Kidney (tissue), 14 donors: Measurements from ENCODE around the gene BTBD9. TPM values are rescaled to one million over a fixed set of nuclear protein-coding genes. Genes with fewer than 3 reads are reported as not detected.

ENCODE experiments used
- DNase-seq, 5 donors: peaks; one replicate each; pipeline ENCODE4 v3.0.0-alpha.2; 2013 to 2020
- FAIRE-seq: peaks from 2 replicates; lab custom pipeline; 2012; peaks lifted over from hg19 to GRCh38; lab: Jason Lieb, UNC
- H3K27ac ChIP-seq, 2 donors: one replicate each; pipeline ENCODE4 v1.7.0; 2013; ENCODE audit warnings: low read depth in 2 of 2, low read length in 2 of 2, inconsistent platforms in 1 of 2
- H3K27me3 ChIP-seq: one replicate; pipeline ENCODE4 v1.7.1; 2013; ENCODE audit warnings: low read length, inconsistent platforms; ENCODE audit not compliant: control insufficient read depth, insufficient read depth
- H3K36me3 ChIP-seq, 3 donors: one replicate each; pipeline versions ENCODE4 v1.7.0 to v1.7.1; 2013; ENCODE audit warnings: low read length in 3 of 3, control low read depth in 1 of 3, inconsistent platforms in 1 of 3; ENCODE audit not compliant: insufficient read depth in 3 of 3, control insufficient read depth in 2 of 3
- H3K4me1 ChIP-seq, 3 donors: one replicate each; pipeline versions ENCODE4 v1.7.0 to v1.7.1; 2013; ENCODE audit warnings: low read length in 3 of 3, inconsistent platforms in 1 of 3, low read depth in 1 of 3; ENCODE audit not compliant: control insufficient read depth in 2 of 3, insufficient read depth in 2 of 3
- H3K4me3 ChIP-seq, 3 donors: one replicate each; pipeline versions ENCODE4 v1.7.0 to v1.8.1; 2013; ENCODE audit warnings: low read length in 3 of 3, control low read depth in 1 of 3, inconsistent platforms in 1 of 3
- H3K9ac ChIP-seq, 3 donors: one replicate each; pipeline versions ENCODE4 v1.7.0 to v1.7.1; 2013; ENCODE audit warnings: low read length in 3 of 3, control low read depth in 1 of 3, inconsistent platforms in 1 of 3
- H3K9me3 ChIP-seq, 3 donors: one replicate each; pipeline versions ENCODE4 v1.7.0 to v1.7.1; 2013; ENCODE audit warnings: low read length in 3 of 3, control low read depth in 1 of 3, inconsistent platforms in 1 of 3; ENCODE audit not compliant: control insufficient read depth in 2 of 3, insufficient read depth in 1 of 3
- intact Hi-C: fragments of 100-400 bp; cut with DNase I; formaldehyde crosslinking; loops from one replicate; pipeline ENCODE4 v1.11.1; 2022
- polyA plus RNA-seq: library from polyadenylated mRNA; stranded (reverse); fragments of 350-450 nt; fragmentation: Illumina TruSeq; extraction: RNeasy Lipid Tissue Mini Kit (QIAGEN cat#74804); gene quantifications from one replicate; pipeline ENCODE4 v1.2.3, GENCODE V29; 2014; ENCODE audit warnings: low read depth, low replicate concordance; ENCODE audit not compliant: insufficient read depth
- total RNA-seq: library from RNA; stranded (reverse); fragmentation: NEBNext Ultra II Directional; extraction: Animal tissue kit (Norgen Biotek cat#: 25700); gene quantifications from one replicate; pipeline ENCODE4 v1.2.1, GENCODE V29; 2021
- TF ChIP-seq, protein P1 (sequence below): IDR thresholded peaks from 3 replicates; pipeline ENCODE4 v1.5.1; 2012; ENCODE audit warnings: mild to moderate bottlenecking, moderate library complexity, borderline replicate concordance; ENCODE audit not compliant: insufficient read depth; ENCODE audit errors: extremely low read depth
- donor health status: control.
- donor health status: control.
- donor health status: control.
- donor health status: control.
- donor health status: control.
- donor health status: DM: yes; HTN: yes; CAD: no.
- donor health status: Normal renal cell carcinoma (clear cell type).

The BTBD9 gene
- total and polyA plus RNA-seq, 2 donors from 2014 or later: 4.2 to 29.9 TPM

GRCh38 chr6:38503032-38503773 is 136.5 kb downstream of the BTBD9 start:
- FAIRE-seq: no peak
- no peaks in the 10 kb centered on the region for H3K27me3 ChIP-seq
- peaks cover 0 to 2% (median 0%) of the 10 kb centered on the region in 3 donors for H3K4me1 ChIP-seq
- H3K9me3 ChIP-seq: no peaks in the 10 kb centered on the region
- no peaks in the 10 kb centered on the region for H3K36me3 ChIP-seq
- H3K27ac ChIP-seq: no peak overlapping the region
- intact Hi-C loops: no loop called here
- TF ChIP-seq, protein P1, sequence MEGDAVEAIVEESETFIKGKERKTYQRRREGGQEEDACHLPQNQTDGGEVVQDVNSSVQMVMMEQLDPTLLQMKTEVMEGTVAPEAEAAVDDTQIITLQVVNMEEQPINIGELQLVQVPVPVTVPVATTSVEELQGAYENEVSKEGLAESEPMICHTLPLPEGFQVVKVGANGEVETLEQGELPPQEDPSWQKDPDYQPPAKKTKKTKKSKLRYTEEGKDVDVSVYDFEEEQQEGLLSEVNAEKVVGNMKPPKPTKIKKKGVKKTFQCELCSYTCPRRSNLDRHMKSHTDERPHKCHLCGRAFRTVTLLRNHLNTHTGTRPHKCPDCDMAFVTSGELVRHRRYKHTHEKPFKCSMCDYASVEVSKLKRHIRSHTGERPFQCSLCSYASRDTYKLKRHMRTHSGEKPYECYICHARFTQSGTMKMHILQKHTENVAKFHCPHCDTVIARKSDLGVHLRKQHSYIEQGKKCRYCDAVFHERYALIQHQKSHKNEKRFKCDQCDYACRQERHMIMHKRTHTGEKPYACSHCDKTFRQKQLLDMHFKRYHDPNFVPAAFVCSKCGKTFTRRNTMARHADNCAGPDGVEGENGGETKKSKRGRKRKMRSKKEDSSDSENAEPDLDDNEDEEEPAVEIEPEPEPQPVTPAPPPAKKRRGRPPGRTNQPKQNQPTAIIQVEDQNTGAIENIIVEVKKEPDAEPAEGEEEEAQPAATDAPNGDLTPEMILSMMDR: no peak
- no peak overlapping the region for H3K4me3 ChIP-seq
- DNase-seq: peak in 4 of 5 donors; percentile 53 to 79 (median 56)
- no peak overlapping the region for H3K9ac ChIP-seq

- Histone ChIP-seq H3K27me3 (no peaks in the 10 kb centered on the region), H3K4me3 (no peak overlapping the region), H3K9ac (no peak overlapping the region), H3K36me3 (no peaks in the 10 kb centered on the region), H3K27ac (no peak overlapping the region), H3K9me3 (no peaks in the 10 kb centered on the region), H3K4me1 (peaks cover 0 to 2% (median 0%) of the 10 kb centered on the region in 3 donors)
- intact Hi-C loops: no loop called here
- DNase-seq (no peak), FAIRE-seq (no peak)
- TF ChIP-seq, protein P1: no peak
Measured at GRCh38 chr6:38502423-38502822, 137.3 kb downstream of the BTBD9 start.

- no peak overlapping the region for H3K4me3 ChIP-seq
- peaks cover 0 to 2% (median 0%) of the 10 kb centered on the region in 3 donors for H3K4me1 ChIP-seq
- H3K9me3 ChIP-seq: no peaks in the 10 kb centered on the region
- no peak overlapping the region for H3K27ac ChIP-seq
- intact Hi-C loops: no loop called here
- DNase-seq (no peak), FAIRE-seq (no peak)
- H3K9ac ChIP-seq: no peak overlapping the region
- no peaks in the 10 kb centered on the region for H3K36me3 ChIP-seq
- TF ChIP-seq, protein P1: no peak
- no peaks in the 10 kb centered on the region for H3K27me3 ChIP-seq
Measured at GRCh38 chr6:38501931-38502330, 137.8 kb downstream of the BTBD9 start.
